GM23338 (cell line): ENCODE data around the gene PAXX. TPM values are rescaled to one million over a fixed set of nuclear protein-coding genes. Genes with fewer than 3 reads are reported as not detected.

Experiments
- ATAC-seq: fragments of 200-7000 bp; cut with Tn5 transposase; 3 replicates; pipeline ENCODE4 v1.9.1; 2020
- DNase-seq: peaks from one replicate; pipeline ENCODE4 v3.0.0-alpha.2; 2015; ENCODE audit warnings: low spot score
- H2AFZ ChIP-seq: fragments of 200-600 bp; sonication (generic); 2 replicates; pipeline ENCODE4 v1.8.0; 2016; ENCODE audit warnings: antibody characterized with exemption, mild to moderate bottlenecking, moderate library complexity
- H3F3A ChIP-seq: fragments of 200-600 bp; sonication (generic); replicated peaks from 2 replicates; pipeline ENCODE4 v1.8.0; 2017; ENCODE audit warnings: antibody characterized with exemption, mixed run types, low read depth
- H3K27ac ChIP-seq: fragments of 200-600 bp; sonication (generic); 2 replicates; pipeline ENCODE4 v1.6.1; 2016; ENCODE audit warnings: low read depth
- H3K27me3 ChIP-seq: fragments of 200-600 bp; sonication (generic); 2 replicates; pipeline ENCODE4 v1.8.0; 2016; ENCODE audit warnings: mild to moderate bottlenecking, mixed run types, moderate library complexity; ENCODE audit not compliant: insufficient read depth
- H3K36me3 ChIP-seq: fragments of 200-600 bp; sonication (generic); 2 replicates; pipeline ENCODE4 v1.8.0; 2016; ENCODE audit warnings: mild to moderate bottlenecking; ENCODE audit not compliant: insufficient read depth
- H3K4me1 ChIP-seq: fragments of 200-600 bp; sonication (generic); 2 replicates; pipeline ENCODE4 v1.8.0; 2016; ENCODE audit warnings: mild to moderate bottlenecking, moderate library complexity; ENCODE audit not compliant: insufficient read depth
- H3K4me2 ChIP-seq: fragments of 200-600 bp; sonication (generic); 2 replicates; pipeline ENCODE4 v1.7.1; 2017; ENCODE audit warnings: mixed run types
- H3K4me3 ChIP-seq: fragments of 200-600 bp; sonication (generic); 2 replicates; pipeline ENCODE4 v1.6.1; 2016; ENCODE audit warnings: mixed run types
- H3K79me2 ChIP-seq: fragments of 200-600 bp; sonication (generic); replicated peaks from 2 replicates; pipeline ENCODE4 v1.8.0; 2017; ENCODE audit warnings: mild to moderate bottlenecking; ENCODE audit not compliant: insufficient read depth
- H3K9me2 ChIP-seq: fragments of 200-600 bp; sonication (generic); 2 replicates; pipeline ENCODE4 v1.8.0; 2017; ENCODE audit not compliant: insufficient read depth
- H4K20me1 ChIP-seq: fragments of 200-600 bp; sonication (generic); replicated peaks from 2 replicates; pipeline ENCODE4 v1.8.0; 2017; ENCODE audit warnings: mild to moderate bottlenecking; ENCODE audit not compliant: insufficient read depth
- H3K27ac Mint-ChIP-seq: 2 replicates; pipeline ENCODE4 v1.8.0; 2020; ENCODE audit warnings: inconsistent platforms, mild to moderate bottlenecking, moderate library complexity, mixed read lengths
- H3K27me3 Mint-ChIP-seq: 3 replicates; pipeline ENCODE4 v1.8.0; 2022; ENCODE audit warnings: low read depth, mild to moderate bottlenecking, moderate library complexity, mixed read lengths, inconsistent platforms; ENCODE audit not compliant: insufficient read depth, poor library complexity
- H3K36me3 Mint-ChIP-seq: 3 replicates; pipeline ENCODE4 v1.8.0; 2021; ENCODE audit warnings: low read depth, mild to moderate bottlenecking, inconsistent platforms, moderate library complexity, mixed read lengths
- H3K4me1 Mint-ChIP-seq: 3 replicates; pipeline ENCODE4 v1.8.0; 2020; ENCODE audit warnings: mild to moderate bottlenecking, inconsistent platforms, mixed read lengths
- H3K4me3 Mint-ChIP-seq: 3 replicates; pipeline ENCODE4 v1.8.0; 2021; ENCODE audit warnings: moderate library complexity, mild to moderate bottlenecking, inconsistent platforms, mixed read lengths
- H3K9me3 Mint-ChIP-seq: 3 replicates; pipeline ENCODE4 v1.8.0; 2020; ENCODE audit warnings: moderate library complexity, mild to moderate bottlenecking, inconsistent platforms, mixed read lengths
- CREB1 ChIP-seq: fragments of 250-450 bp; sonication (Bioruptor Pico); IDR thresholded peaks from 2 replicates; pipeline ENCODE4 v1.5.0; 2020; ENCODE audit warnings: low read depth, mild to moderate bottlenecking, moderate library complexity
- EZH2 ChIP-seq: fragments of 200-600 bp; sonication (generic); IDR thresholded peaks from one replicate; pipeline ENCODE4 v1.8.0; 2017; ENCODE audit warnings: antibody characterized with exemption, mild to moderate bottlenecking, low read depth; ENCODE audit not compliant: unreplicated experiment
- JUNB ChIP-seq: IDR thresholded peaks from one replicate; pipeline ENCODE4 v1.6.1; 2016; ENCODE audit warnings: antibody characterized with exemption; ENCODE audit not compliant: unreplicated experiment
- NANOG ChIP-seq: IDR thresholded peaks from 2 replicates; pipeline ENCODE4 v1.6.1; 2016; ENCODE audit warnings: antibody characterized with exemption, borderline replicate concordance
- POLR2AphosphoS5 ChIP-seq: IDR thresholded peaks from 2 replicates; pipeline ENCODE4 v1.6.1; 2016; ENCODE audit warnings: antibody characterized with exemption, low read depth
- STAT1 ChIP-seq: IDR thresholded peaks from one replicate; pipeline ENCODE4 v1.6.1; 2016; ENCODE audit warnings: antibody characterized with exemption; ENCODE audit not compliant: unreplicated experiment
- ZNF114 ChIP-seq: fragments of 250-450 bp; sonication (Bioruptor Pico); IDR thresholded peaks from 2 replicates; pipeline ENCODE4 v1.5.0; 2020; ENCODE audit warnings: mild to moderate bottlenecking, moderate library complexity
- ZNF331 ChIP-seq: fragments of 250-450 bp; sonication (Bioruptor Pico); IDR thresholded peaks from 2 replicates; pipeline ENCODE4 v1.5.0; 2020; ENCODE audit warnings: low read depth, mild to moderate bottlenecking, moderate library complexity
- ZNF462 ChIP-seq: fragments of 250-450 bp; sonication (Bioruptor Pico); IDR thresholded peaks from 2 replicates; pipeline ENCODE4 v1.5.0; 2020; ENCODE audit warnings: mild to moderate bottlenecking, moderate library complexity
- polyA plus RNA-seq: library from polyadenylated mRNA; unstranded; fragments of >200 nt; fragmentation: Nextera tagmentation; extraction: Ambion mirVana; gene quantifications from 2 replicates; pipeline ENCODE4 v1.2.1, GENCODE V29; 2016
- total RNA-seq: library from RNA; depleted of rRNA; stranded (reverse); fragments of >200 nt; shearing (Covaris generic); gene quantifications from 2 replicates; pipeline ENCODE4 v1.2.3, GENCODE V29; 2014
- TF ChIP-seq, protein P1 (sequence below), 2 experiments: fragments of 200-600 bp in 1 of 2; sonication (generic) in 1 of 2; conservative IDR thresholded peaks; 2 replicates each; pipeline versions ENCODE4 v1.5.1 to v1.6.1; 2016 to 2017; ENCODE audit warnings: antibody characterized with exemption in 2 of 2, low read depth in 2 of 2, mild to moderate bottlenecking in 2 of 2, moderate library complexity in 1 of 2
- TF ChIP-seq, protein P2 (sequence below): IDR thresholded peaks from 2 replicates; pipeline ENCODE4 v1.6.1; 2016; ENCODE audit warnings: antibody characterized with exemption

Gene PAXX
- total and polyA plus RNA-seq, 2 experiments from 2014 or later, result 71.5 to 86.0 TPM

- TF ChIP-seq, protein P1, sequence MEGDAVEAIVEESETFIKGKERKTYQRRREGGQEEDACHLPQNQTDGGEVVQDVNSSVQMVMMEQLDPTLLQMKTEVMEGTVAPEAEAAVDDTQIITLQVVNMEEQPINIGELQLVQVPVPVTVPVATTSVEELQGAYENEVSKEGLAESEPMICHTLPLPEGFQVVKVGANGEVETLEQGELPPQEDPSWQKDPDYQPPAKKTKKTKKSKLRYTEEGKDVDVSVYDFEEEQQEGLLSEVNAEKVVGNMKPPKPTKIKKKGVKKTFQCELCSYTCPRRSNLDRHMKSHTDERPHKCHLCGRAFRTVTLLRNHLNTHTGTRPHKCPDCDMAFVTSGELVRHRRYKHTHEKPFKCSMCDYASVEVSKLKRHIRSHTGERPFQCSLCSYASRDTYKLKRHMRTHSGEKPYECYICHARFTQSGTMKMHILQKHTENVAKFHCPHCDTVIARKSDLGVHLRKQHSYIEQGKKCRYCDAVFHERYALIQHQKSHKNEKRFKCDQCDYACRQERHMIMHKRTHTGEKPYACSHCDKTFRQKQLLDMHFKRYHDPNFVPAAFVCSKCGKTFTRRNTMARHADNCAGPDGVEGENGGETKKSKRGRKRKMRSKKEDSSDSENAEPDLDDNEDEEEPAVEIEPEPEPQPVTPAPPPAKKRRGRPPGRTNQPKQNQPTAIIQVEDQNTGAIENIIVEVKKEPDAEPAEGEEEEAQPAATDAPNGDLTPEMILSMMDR (conservative IDR thresholded peaks at IDR 0.05; ENCODE audit: low read depth in 2 of 2), result no peak
- no peak for TF ChIP-seq EZH2
Observed at GRCh38 chr9:137014166-137014565, 21.9 kb downstream of the PAXX start (continued).

DNA sequence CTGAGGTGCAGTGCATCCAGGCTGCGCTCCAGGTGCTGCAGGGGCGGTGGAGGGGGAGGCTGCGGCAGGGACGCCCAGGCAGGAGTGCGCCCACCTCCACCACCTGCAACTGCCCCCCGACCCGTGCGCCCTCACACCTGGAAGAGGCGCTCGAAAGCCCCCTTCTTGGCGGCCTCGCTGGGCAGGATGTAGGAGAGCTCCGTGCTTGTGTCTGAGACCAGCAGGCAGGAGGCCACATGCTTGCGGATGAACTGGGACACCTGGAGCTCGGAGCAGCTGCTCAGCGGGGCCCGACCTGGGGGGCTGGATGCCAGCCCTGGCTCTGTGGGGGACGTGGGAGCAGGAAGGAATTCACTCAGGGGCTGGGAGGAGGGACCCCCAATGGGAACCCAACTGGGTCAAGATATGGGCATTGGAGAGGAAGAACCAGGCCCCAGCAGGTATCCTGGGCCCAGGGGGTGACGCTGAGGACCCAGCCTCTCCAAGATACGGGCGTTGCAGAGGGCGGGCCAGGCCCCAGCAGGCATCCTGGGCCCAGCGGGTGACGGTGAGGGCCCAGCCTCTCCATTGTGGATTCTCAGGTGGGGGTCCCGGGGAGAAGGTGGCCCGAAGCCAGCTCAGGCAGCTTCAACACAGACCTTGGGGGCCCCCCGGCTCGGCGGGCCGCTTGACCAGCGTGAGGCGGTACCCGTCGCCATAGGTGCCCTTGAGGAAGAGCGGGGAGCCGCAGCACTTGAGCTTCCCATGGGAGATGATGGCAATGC, 22.7 kb downstream of the PAXX start:
- Histone ChIP-seq H3F3A (no peaks in the 10 kb centered on the region), H3K36me3 (no peaks in the 10 kb centered on the region), H2AFZ (no peak overlapping the region), H3K27me3 (no peaks in the 10 kb centered on the region), H4K20me1 (no peaks in the 10 kb centered on the region), H3K79me2 (no peaks in the 10 kb centered on the region), H3K9me2 (no peaks in the 10 kb centered on the region), H3K4me1 (no peaks in the 10 kb centered on the region), H3K4me2 (no peak overlapping the region), H3K4me3 (no peak overlapping the region), H3K27ac (no peak overlapping the region)
- no peaks in the 10 kb centered on the region for H3K9me3 Mint-ChIP-seq
- no peaks in the 10 kb centered on the region for H3K4me1 Mint-ChIP-seq
- peaks cover 2% of the 10 kb centered on the region; the same call in 1 of the 3 replicates for H3K36me3 Mint-ChIP-seq
- DNase-seq (no peak), ATAC-seq (no peak)
- no peak for TF ChIP-seq POLR2AphosphoS5
- no peak overlapping the region for H3K27ac Mint-ChIP-seq
- H3K4me3 Mint-ChIP-seq, result no peak overlapping the region
- H3K27me3 Mint-ChIP-seq, result peaks cover 4% of the 10 kb centered on the region

GRCh38 chr9:137015540-137015930, 23.3 kb downstream of the PAXX start:
- H3K36me3 Mint-ChIP-seq, result peaks cover 2% of the 10 kb centered on the region; the same call in 1 of the 3 replicates
- peaks cover 4% of the 10 kb centered on the region for H3K27me3 Mint-ChIP-seq
- Histone ChIP-seq H3K4me3 (no peak overlapping the region), H4K20me1 (no peaks in the 10 kb centered on the region), H3K27me3 (no peaks in the 10 kb centered on the region), H3K4me1 (no peaks in the 10 kb centered on the region), H2AFZ (no peak overlapping the region), H3F3A (no peaks in the 10 kb centered on the region), H3K9me2 (no peaks in the 10 kb centered on the region), H3K36me3 (no peaks in the 10 kb centered on the region), H3K79me2 (no peaks in the 10 kb centered on the region), H3K27ac (no peak overlapping the region), H3K4me2 (no peak overlapping the region)
- DNase-seq (no peak), ATAC-seq (no peak)
- no peaks in the 10 kb centered on the region for H3K4me1 Mint-ChIP-seq
- no peaks in the 10 kb centered on the region for H3K9me3 Mint-ChIP-seq
- no peak overlapping the region for H3K4me3 Mint-ChIP-seq
- H3K27ac Mint-ChIP-seq, result no peak overlapping the region
- TF ChIP-seq JUNB (no peak), ZNF462 (no peak), EZH2 (no peak), NANOG (no peak), ZNF331 (CRISPR knock-in tag) (no peak), STAT1 (no peak), ZNF114 (CRISPR knock-in tag) (no peak), POLR2AphosphoS5 (no peak), CREB1 (CRISPR knock-in tag) (no peak)
- TF ChIP-seq, protein P2, sequence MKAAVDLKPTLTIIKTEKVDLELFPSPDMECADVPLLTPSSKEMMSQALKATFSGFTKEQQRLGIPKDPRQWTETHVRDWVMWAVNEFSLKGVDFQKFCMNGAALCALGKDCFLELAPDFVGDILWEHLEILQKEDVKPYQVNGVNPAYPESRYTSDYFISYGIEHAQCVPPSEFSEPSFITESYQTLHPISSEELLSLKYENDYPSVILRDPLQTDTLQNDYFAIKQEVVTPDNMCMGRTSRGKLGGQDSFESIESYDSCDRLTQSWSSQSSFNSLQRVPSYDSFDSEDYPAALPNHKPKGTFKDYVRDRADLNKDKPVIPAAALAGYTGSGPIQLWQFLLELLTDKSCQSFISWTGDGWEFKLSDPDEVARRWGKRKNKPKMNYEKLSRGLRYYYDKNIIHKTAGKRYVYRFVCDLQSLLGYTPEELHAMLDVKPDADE, result no peak
